Measurements from ENCODE around the gene TMPRSS15.

DNA sequence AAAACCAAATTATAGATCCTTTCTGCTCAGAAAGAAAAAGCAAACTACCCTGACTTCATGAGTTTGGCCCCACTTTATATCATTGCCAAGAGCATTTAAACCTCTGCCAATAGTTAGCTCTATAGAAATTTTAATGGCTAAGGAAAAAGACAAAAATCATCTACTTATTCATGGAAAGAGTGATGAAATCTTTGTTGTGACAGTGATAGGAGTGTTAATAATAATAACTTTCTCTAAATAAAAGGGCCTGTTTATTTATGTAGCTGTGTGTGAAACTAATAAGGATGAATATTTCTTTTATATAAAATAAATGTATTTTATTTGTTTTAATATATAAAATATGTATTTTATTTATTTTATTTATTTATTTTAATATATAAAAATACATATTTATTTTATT, 152.5 kb downstream of the TMPRSS15 start:
- TF ChIP-seq CTCF (IDR thresholded peaks at IDR 0.05; ENCODE audit: insufficient read depth, low read length, poor library complexity, severe bottlenecking) (no peak), EZH2phosphoT487 (conservative IDR thresholded peaks at IDR 0.05; ENCODE audit: low read length) (no peak)

Data from SU-DHL-6 (cell line).